ENCODE measurements around the gene SPARC.

DNA sequence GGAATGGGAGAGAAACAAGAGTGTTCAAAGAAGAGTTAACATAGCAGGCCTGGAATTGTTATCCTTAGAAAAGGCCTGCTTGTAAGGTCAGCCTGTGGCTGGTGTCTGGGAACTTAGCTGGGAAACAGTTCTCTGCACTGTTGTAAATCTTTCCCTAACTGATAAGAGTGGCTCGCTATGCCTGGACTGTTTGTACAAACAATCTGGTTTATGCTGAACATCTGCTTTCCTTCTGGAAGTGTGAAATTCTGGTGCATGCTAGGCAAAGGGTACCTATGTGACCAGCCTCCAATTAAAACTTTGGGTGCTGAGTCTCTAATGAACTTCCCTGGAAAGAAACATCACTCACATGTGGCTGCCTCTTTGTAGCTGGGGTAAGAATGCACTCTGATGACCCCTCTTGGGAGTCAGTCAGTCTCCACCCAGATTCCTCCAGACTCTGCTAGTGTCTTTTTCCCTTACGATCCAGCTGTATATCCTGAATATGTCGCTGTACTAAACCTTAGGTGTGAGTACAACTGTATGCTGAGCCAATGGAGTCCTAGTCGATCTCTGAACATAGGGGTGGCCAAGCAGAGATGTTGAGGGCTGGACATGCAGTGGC lies 16.5 kb downstream of the SPARC start:
- TF ChIP-seq CEBPB (IDR thresholded peaks at IDR 0.05) (no peak), REST (IDR thresholded peaks at IDR 0.05; ENCODE audit: low read depth) (no peak), EP300 (IDR thresholded peaks at IDR 0.05; ENCODE audit: borderline replicate concordance) (no peak), TCF12 (IDR thresholded peaks at IDR 0.05; ENCODE audit: low read depth) (no peak), YY1 (IDR thresholded peaks at IDR 0.05; ENCODE audit: low read depth) (no peak), EGR1 (IDR thresholded peaks at IDR 0.05) (no peak), RAD21 (IDR thresholded peaks at IDR 0.05; ENCODE audit: low read depth) (no peak), CREB1 (IDR thresholded peaks at IDR 0.05; ENCODE audit: low read depth) (no peak), TEAD4 (IDR thresholded peaks at IDR 0.05) (no peak), TAF1 (IDR thresholded peaks at IDR 0.05; ENCODE audit: low read depth) (no peak)
- TF ChIP-seq, protein P1, sequence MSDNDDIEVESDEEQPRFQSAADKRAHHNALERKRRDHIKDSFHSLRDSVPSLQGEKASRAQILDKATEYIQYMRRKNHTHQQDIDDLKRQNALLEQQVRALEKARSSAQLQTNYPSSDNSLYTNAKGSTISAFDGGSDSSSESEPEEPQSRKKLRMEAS (IDR thresholded peaks at IDR 0.05): no peak
- TF ChIP-seq, protein P2, sequence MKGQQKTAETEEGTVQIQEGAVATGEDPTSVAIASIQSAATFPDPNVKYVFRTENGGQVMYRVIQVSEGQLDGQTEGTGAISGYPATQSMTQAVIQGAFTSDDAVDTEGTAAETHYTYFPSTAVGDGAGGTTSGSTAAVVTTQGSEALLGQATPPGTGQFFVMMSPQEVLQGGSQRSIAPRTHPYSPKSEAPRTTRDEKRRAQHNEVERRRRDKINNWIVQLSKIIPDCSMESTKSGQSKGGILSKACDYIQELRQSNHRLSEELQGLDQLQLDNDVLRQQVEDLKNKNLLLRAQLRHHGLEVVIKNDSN (IDR thresholded peaks at IDR 0.05): no peak

Data from Ishikawa (cell line).